Measurements from ENCODE around the gene NINL.

- TF ChIP-seq MAX (IDR thresholded peaks at IDR 0.05; ENCODE audit: low read depth, low read length) = peak; percentile 91
- TF ChIP-seq MYC (IDR thresholded peaks at IDR 0.05; ENCODE audit: low read depth, low read length) = peak; percentile 58
- TF ChIP-seq POLR2A (IDR thresholded peaks at IDR 0.05; ENCODE audit: extremely low read depth, insufficient read length) = no peak
These were observed 37.9 kb upstream of the NINL start for GRCh38 chr20:25623225-25623735.

All from NB4 (cell line).